PC-3 (cell line): ENCODE measurements around the gene PSMA2. TPM values are rescaled to one million over a fixed set of nuclear protein-coding genes. Genes with fewer than 3 reads are reported as not detected.
"Not testable (repeated sequence)": the region's sequence is repeated elsewhere in the genome, so short reads cannot be mapped to it uniquely, and the experiment has no call there.

ENCODE experiments used
- ATAC-seq: fragments of 200-7000 bp; cut with Tn5 transposase; 2 replicates; pipeline ENCODE4 v1.9.1; 2020; ENCODE audit warnings: mild to moderate bottlenecking, moderate library complexity
- BruUV-seq: library from RNA; stranded (reverse); fragments of 400-500 nt; replicated peaks from 2 replicates; lab custom pipeline; 2021; lab: Mats Ljungman, UMichigan
- CTCF ChIA-PET: fragments of 300-600 bp; sonication (Branson Sonifier 250); formaldehyde crosslinking; loops from one replicate; lab custom pipeline; 2022; ENCODE audit warnings: antibody characterized with exemption; lab: Charles Lee
- POLR2A ChIA-PET: fragments of 300-600 bp; sonication (Branson Sonifier 250); formaldehyde crosslinking; loops from one replicate; lab custom pipeline; 2022; ENCODE audit warnings: antibody characterized with exemption; ENCODE audit not compliant: unreplicated experiment; lab: Charles Lee
- DNase-seq: peaks from one replicate; pipeline ENCODE4 v3.0.0-alpha.2; 2015
- H2AFZ ChIP-seq: fragments of 300-600 bp; sonication (generic); 2 replicates; pipeline ENCODE4 v1.6.0; 2016; ENCODE audit warnings: antibody characterized with exemption, low read length
- H3F3A ChIP-seq: fragments of 300-600 bp; sonication (generic); one replicate; pipeline ENCODE4 v1.6.0; 2017; ENCODE audit warnings: antibody characterized with exemption, low read length, control low read depth, mild to moderate bottlenecking; ENCODE audit not compliant: unreplicated experiment
- H3K27ac ChIP-seq: fragments of 300-600 bp; sonication (generic); 2 replicates; pipeline ENCODE4 v1.5.1; 2016; ENCODE audit warnings: mild to moderate bottlenecking, low read length
- H3K27me3 ChIP-seq: fragments of 300-600 bp; sonication (generic); 2 replicates; pipeline ENCODE4 v1.6.1; 2016; ENCODE audit warnings: low read length, mixed read lengths
- H3K36me3 ChIP-seq: fragments of 300-600 bp; sonication (generic); 2 replicates; pipeline ENCODE4 v1.6.1; 2016; ENCODE audit warnings: low read depth, mixed run types, low read length, mixed read lengths
- H3K4me1 ChIP-seq: fragments of 300-600 bp; sonication (generic); 2 replicates; pipeline ENCODE4 v1.5.1; 2016; ENCODE audit warnings: low read length; ENCODE audit not compliant: insufficient read depth
- H3K4me2 ChIP-seq: fragments of 300-600 bp; sonication (generic); 2 replicates; pipeline ENCODE4 v1.6.0; 2016; ENCODE audit warnings: low read length
- H3K4me3 ChIP-seq: fragments of 300-600 bp; sonication (generic); 2 replicates; pipeline ENCODE4 v1.5.1; 2016; ENCODE audit warnings: mild to moderate bottlenecking, low read length, mixed read lengths
- H3K79me2 ChIP-seq: fragments of 300-600 bp; sonication (generic); 2 replicates; pipeline ENCODE4 v1.6.1; 2017; ENCODE audit warnings: low read length, mixed read lengths
- H3K9ac ChIP-seq: fragments of 300-600 bp; sonication (generic); 2 replicates; pipeline ENCODE4 v1.6.0; 2016; ENCODE audit warnings: mild to moderate bottlenecking, low read length
- H3K9me2 ChIP-seq: fragments of 300-600 bp; sonication (generic); replicated peaks from 2 replicates; pipeline ENCODE4 v1.6.1; 2016; ENCODE audit warnings: mixed run types, low read length, mixed read lengths
- H3K9me3 ChIP-seq: fragments of 300-600 bp; sonication (generic); 2 replicates; pipeline ENCODE4 v1.6.1; 2016; ENCODE audit warnings: low read length, mixed read lengths
- H4K20me1 ChIP-seq: fragments of 300-600 bp; sonication (generic); 2 replicates; pipeline ENCODE4 v1.6.1; 2016; ENCODE audit warnings: low read length, mixed read lengths
- CTCF ChIP-seq: fragments of 300-600 bp; sonication (generic); conservative IDR thresholded peaks from 2 replicates; pipeline ENCODE4 v1.5.1; 2017; ENCODE audit warnings: antibody characterized with exemption, low read depth, mild to moderate bottlenecking, low read length
- EZH2 ChIP-seq: fragments of 300-600 bp; sonication (generic); IDR thresholded peaks from one replicate; pipeline ENCODE4 v1.6.1; 2017; ENCODE audit warnings: antibody characterized with exemption, mild to moderate bottlenecking, low read length; ENCODE audit not compliant: unreplicated experiment
- EZH2phosphoT487 ChIP-seq: fragments of 300-600 bp; sonication (generic); IDR thresholded peaks from 2 replicates; pipeline ENCODE4 v1.6.1; 2018; ENCODE audit warnings: mild to moderate bottlenecking, antibody characterized with exemption, low read length, borderline replicate concordance
- intact Hi-C: fragments of 100-400 bp; cut with micrococcal nuclease; formaldehyde crosslinking; loops from 2 replicates; pipeline ENCODE4 v1.9.0; 2023
- total RNA-seq: library from RNA; depleted of rRNA; stranded (reverse); fragments of >200 nt; gene quantifications from 2 replicates; pipeline ENCODE4 v1.2.3, GENCODE V29; 2014

Gene PSMA2
- total RNA-seq, 1 experiment from 2014 or later, result 85.6 TPM

GRCh38 chr7:42886893-42887505 is 45.0 kb downstream of the PSMA2 start:
- Histone ChIP-seq H3K4me1 (peaks cover 36% of the 10 kb centered on the region), H3K27me3 (no peaks in the 10 kb centered on the region), H3K9me3 (no peaks in the 10 kb centered on the region), H3K9me2 (no peaks in the 10 kb centered on the region), H3K79me2 (no peaks in the 10 kb centered on the region), H3K36me3 (no peaks in the 10 kb centered on the region), H3F3A (peaks cover 4% of the 10 kb centered on the region), H3K27ac (peak overlapping the region; percentile 72), H3K4me3 (peak overlapping the region; percentile 90), H3K4me2 (peak overlapping the region; percentile 98), H3K9ac (peak overlapping the region; percentile 76; the same call in 1 of the 2 replicates), H4K20me1 (no peaks in the 10 kb centered on the region), H2AFZ (peak overlapping the region; percentile 99; the same call in 1 of the 2 replicates)
- intact Hi-C loops, result no loop called here
- BruUV-seq, result no TSS peak
- peak; percentile 59 for DNase-seq
- POLR2A ChIA-PET, result interaction anchor here (0.6 kb wide), 1 partner anchor 10 kb away, joined by 4 read pairs; no protein-coding TSS in a partner anchor
- CTCF ChIA-PET, result interaction anchor here (0.5 to 1.2 kb wide), 6 partner anchors 10 to 1068 kb away, joined by 3 to 7 read pairs (median 4); no protein-coding TSS in a partner anchor
- TF ChIP-seq EZH2phosphoT487, result no peak
- TF ChIP-seq CTCF, result no peak
- TF ChIP-seq EZH2, result no peak
- ATAC-seq, result no peak

- intact Hi-C loops, result no loop called here
- peaks cover 36% of the 10 kb centered on the region for H3K4me1 ChIP-seq
- POLR2A ChIA-PET, result no interaction called here
- H3K27me3 ChIP-seq, result no peaks in the 10 kb centered on the region
- H3K36me3 ChIP-seq, result no peaks in the 10 kb centered on the region
- H3K27ac ChIP-seq, result peak overlapping the region; percentile 18; the same call in 1 of the 2 replicates
- no peak overlapping the region for H3K9ac ChIP-seq
- ATAC-seq (no peak), DNase-seq (peak; percentile 41)
- H3K4me3 ChIP-seq, result no peak overlapping the region
- CTCF ChIA-PET, result interaction anchor here (0.6 to 1.1 kb wide), 2 partner anchors 946 to 1068 kb away, joined by 4 to 5 read pairs; no protein-coding TSS in a partner anchor
- H3K9me2 ChIP-seq, result no peaks in the 10 kb centered on the region
- H4K20me1 ChIP-seq, result no peaks in the 10 kb centered on the region
- peaks cover 4% of the 10 kb centered on the region for H3F3A ChIP-seq
- TF ChIP-seq CTCF, result peak; percentile 60
- TF ChIP-seq EZH2, result no peak
- H3K79me2 ChIP-seq, result no peaks in the 10 kb centered on the region
- BruUV-seq, result no TSS peak
- no peak overlapping the region for H2AFZ ChIP-seq
- no peaks in the 10 kb centered on the region for H3K9me3 ChIP-seq
- peak overlapping the region; percentile 55 for H3K4me2 ChIP-seq
Measured at GRCh38 chr7:42886129-42886528, 45.8 kb downstream of the PSMA2 start.

- POLR2A ChIA-PET, H3K4me2 ChIP-seq, BruUV-seq, intact Hi-C loops, H3K27me3 ChIP-seq, H3K79me2 ChIP-seq, H3K27ac ChIP-seq, ATAC-seq, H3K9ac ChIP-seq, H3K36me3 ChIP-seq, H3K4me3 ChIP-seq, H3K9me2 ChIP-seq, H4K20me1 ChIP-seq, DNase-seq, H3K9me3 ChIP-seq, H2AFZ ChIP-seq, H3F3A ChIP-seq: not testable (repeated sequence)
- H3K4me1 ChIP-seq, result peaks cover 39% of the 10 kb centered on the region
- CTCF ChIA-PET, result interaction anchor here (0.6 kb wide), 1 partner anchor 60 kb away, joined by 3 read pairs; no protein-coding TSS in a partner anchor
Measured at GRCh38 chr7:42885183-42885582, 46.8 kb downstream of the PSMA2 start.
